Measurements from ENCODE around the gene CPZ. TPM values are rescaled to one million over a fixed set of nuclear protein-coding genes. Genes with fewer than 3 reads are reported as not detected.

Gene CPZ
- total RNA-seq, 1 experiment from 2014 or later, result 37.3 TPM

DNA sequence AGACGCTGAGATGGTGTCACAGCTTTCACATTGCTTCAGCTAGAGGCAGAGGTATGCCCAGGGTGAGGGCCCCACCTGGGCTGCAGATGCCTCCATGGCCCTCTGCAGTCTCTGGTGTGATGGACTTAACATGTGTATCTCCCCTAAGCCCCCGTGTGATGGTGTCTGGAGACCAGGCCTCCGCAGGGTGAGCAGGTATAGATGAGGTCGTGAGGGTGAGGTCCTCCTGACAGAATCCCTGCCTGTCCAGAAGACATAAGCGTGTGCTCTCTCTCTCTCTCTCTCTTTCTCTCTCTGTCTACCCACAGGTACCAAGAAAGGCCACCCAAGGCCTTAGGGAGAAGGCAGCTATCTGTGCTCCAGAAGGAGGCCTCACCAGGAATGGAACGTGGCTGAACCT, 50.9 kb downstream of the CPZ start:
- H3K4me1 ChIP-seq (ENCODE audit: insufficient read depth, low read length), result no peaks in the 10 kb centered on the region
- H2BK20ac ChIP-seq (ENCODE audit: low read depth, low read length, poor library complexity, severe bottlenecking), result no peak overlapping the region
- H2BK120ac ChIP-seq (ENCODE audit: low read depth, low read length, poor library complexity, severe bottlenecking), result no peak overlapping the region
- H3T11ph ChIP-seq (ENCODE audit: low read length), result no peak overlapping the region
- peaks cover 2% of the 10 kb centered on the region for H3K23me2 ChIP-seq (ENCODE audit: insufficient read length, low read depth, low read length, poor library complexity, severe bottlenecking)
- Mint-ChIP-seq H3K36me3 (ENCODE audit: insufficient read depth in 1 of 3, low read depth in 3 of 3) (no peaks in the 10 kb centered on the region; a peak in 2 of 7 replicates), H3K9me3 (no peaks in the 10 kb centered on the region), H3K27me3 (ENCODE audit: low read depth) (peaks cover 10% of the 10 kb centered on the region), H3K4me3 (no peak overlapping the region), H3K4me1 (peaks cover 0 to 3% of the 10 kb centered on the region in 2 experiments; a peak in 1 of 4 replicates), H3K27ac (no peak overlapping the region)
- H2BK15ac ChIP-seq (ENCODE audit: low read depth, low read length), result no peak overlapping the region
- no peaks in the 10 kb centered on the region for H3K79me1 ChIP-seq (ENCODE audit: insufficient read depth, low read depth, low read length, poor library complexity, severe bottlenecking)
- H3K27ac ChIP-seq (ENCODE audit: insufficient read length, low read depth, low read length), result no peak overlapping the region
- H3K79me2 ChIP-seq (ENCODE audit: insufficient read depth, low read length), result no peaks in the 10 kb centered on the region
- no peak overlapping the region for H3K18ac ChIP-seq (ENCODE audit: insufficient read length, low read depth, low read length)
- WGBS (ENCODE audit: extremely low coverage, insufficient read length, low lambda C conversion rate), result no CpG with 5 or more reads among the region's 6 CpGs
- H3K4me2 ChIP-seq (ENCODE audit: insufficient read depth, insufficient read length, low read length), result no peak overlapping the region
- H4K20me1 ChIP-seq (ENCODE audit: control insufficient read depth, insufficient read depth, insufficient read length), result no peaks in the 10 kb centered on the region
- no peak overlapping the region for H3K4ac ChIP-seq (ENCODE audit: low read depth, low read length)
- H3K9ac ChIP-seq (ENCODE audit: extremely low read depth, insufficient read length, low read length), result no peak overlapping the region
- no peaks in the 10 kb centered on the region for H3K27me3 ChIP-seq (ENCODE audit: insufficient read depth, low read length)
- H3K56ac ChIP-seq (ENCODE audit: insufficient read length, low read depth, low read length), result no peak overlapping the region
- H4K5ac ChIP-seq (ENCODE audit: insufficient read length, low read depth, low read length), result no peak overlapping the region
- H2AFZ ChIP-seq (ENCODE audit: low read length), result no peak overlapping the region
- TF ChIP-seq, protein P1, sequence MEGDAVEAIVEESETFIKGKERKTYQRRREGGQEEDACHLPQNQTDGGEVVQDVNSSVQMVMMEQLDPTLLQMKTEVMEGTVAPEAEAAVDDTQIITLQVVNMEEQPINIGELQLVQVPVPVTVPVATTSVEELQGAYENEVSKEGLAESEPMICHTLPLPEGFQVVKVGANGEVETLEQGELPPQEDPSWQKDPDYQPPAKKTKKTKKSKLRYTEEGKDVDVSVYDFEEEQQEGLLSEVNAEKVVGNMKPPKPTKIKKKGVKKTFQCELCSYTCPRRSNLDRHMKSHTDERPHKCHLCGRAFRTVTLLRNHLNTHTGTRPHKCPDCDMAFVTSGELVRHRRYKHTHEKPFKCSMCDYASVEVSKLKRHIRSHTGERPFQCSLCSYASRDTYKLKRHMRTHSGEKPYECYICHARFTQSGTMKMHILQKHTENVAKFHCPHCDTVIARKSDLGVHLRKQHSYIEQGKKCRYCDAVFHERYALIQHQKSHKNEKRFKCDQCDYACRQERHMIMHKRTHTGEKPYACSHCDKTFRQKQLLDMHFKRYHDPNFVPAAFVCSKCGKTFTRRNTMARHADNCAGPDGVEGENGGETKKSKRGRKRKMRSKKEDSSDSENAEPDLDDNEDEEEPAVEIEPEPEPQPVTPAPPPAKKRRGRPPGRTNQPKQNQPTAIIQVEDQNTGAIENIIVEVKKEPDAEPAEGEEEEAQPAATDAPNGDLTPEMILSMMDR (conservative IDR thresholded peaks at IDR 0.05), result no peak
- H3K14ac ChIP-seq (ENCODE audit: insufficient read depth, low read length), result no peak overlapping the region
- no peak overlapping the region for H2BK5ac ChIP-seq (ENCODE audit: insufficient read length, low read length)
- no peak overlapping the region for H2BK12ac ChIP-seq (ENCODE audit: insufficient read length, low read depth, low read length)
- DNase-seq, result no peak
- no peak overlapping the region for H2AK5ac ChIP-seq (ENCODE audit: insufficient read length, low read length)
- no peak overlapping the region for H4K91ac ChIP-seq (ENCODE audit: insufficient read length, low read depth, low read length)
- H3K23ac ChIP-seq (ENCODE audit: insufficient read length, low read depth, low read length), result no peak overlapping the region
- H4K8ac ChIP-seq (replicated peaks; ENCODE audit: insufficient read length, low read depth, low read length), result no peak overlapping the region
- no peaks in the 10 kb centered on the region for H3K9me3 ChIP-seq (ENCODE audit: control insufficient read depth, low read depth, low read length)
